GM12874 (cell line): Measurements from ENCODE around the gene CLP1.

Source experiments
- TF ChIP-seq, protein P1 (sequence below): IDR thresholded peaks from 2 replicates; pipeline ENCODE4 v1.5.1; 2011; ENCODE audit warnings: low read depth, mild to moderate bottlenecking, control low read depth, low read length, moderate library complexity; ENCODE audit not compliant: insufficient read depth

Gene CLP1

DNA sequence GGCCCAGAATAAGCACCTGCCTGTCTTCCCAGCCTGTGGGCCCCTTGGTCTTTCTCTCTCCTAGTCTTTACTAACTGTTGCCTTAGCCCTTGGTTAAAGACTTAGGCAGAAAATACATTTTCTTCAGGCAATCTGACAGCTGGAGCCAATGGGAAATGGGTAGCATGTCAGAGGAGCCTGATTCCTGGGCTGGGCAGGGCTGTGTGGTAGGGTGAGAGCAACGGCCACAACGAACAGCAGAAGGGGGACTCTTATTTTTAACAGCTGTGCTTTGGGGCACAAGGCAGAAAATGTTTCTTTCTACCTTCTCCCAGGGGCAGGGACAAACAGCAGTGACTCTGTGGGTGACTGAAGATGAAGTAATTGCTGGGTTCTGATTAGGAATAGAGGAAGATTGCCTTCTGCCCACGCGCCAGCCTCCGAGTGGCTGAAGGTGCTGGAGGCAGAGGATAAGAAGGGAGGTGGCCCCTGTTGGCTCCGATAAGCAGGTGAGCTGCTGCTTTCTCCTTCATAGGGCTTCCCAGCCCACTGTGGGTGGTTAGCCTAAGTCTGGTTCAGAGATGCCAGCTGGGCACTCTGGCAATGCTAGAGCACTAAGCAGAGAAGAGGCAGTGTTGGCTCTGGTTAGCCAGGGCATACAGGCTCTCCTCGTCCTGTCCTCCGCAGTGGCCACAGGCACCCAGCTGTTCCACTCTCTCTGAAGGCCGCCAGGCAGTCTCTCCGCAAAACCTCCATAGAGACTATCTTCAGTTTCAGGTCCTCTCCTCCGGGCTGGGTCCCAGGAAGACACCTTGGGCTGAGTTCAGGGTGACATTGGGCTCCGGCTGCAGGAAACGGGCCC is 9.4 kb upstream of the CLP1 start:
- TF ChIP-seq, protein P1, sequence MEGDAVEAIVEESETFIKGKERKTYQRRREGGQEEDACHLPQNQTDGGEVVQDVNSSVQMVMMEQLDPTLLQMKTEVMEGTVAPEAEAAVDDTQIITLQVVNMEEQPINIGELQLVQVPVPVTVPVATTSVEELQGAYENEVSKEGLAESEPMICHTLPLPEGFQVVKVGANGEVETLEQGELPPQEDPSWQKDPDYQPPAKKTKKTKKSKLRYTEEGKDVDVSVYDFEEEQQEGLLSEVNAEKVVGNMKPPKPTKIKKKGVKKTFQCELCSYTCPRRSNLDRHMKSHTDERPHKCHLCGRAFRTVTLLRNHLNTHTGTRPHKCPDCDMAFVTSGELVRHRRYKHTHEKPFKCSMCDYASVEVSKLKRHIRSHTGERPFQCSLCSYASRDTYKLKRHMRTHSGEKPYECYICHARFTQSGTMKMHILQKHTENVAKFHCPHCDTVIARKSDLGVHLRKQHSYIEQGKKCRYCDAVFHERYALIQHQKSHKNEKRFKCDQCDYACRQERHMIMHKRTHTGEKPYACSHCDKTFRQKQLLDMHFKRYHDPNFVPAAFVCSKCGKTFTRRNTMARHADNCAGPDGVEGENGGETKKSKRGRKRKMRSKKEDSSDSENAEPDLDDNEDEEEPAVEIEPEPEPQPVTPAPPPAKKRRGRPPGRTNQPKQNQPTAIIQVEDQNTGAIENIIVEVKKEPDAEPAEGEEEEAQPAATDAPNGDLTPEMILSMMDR, result no peak

DNA sequence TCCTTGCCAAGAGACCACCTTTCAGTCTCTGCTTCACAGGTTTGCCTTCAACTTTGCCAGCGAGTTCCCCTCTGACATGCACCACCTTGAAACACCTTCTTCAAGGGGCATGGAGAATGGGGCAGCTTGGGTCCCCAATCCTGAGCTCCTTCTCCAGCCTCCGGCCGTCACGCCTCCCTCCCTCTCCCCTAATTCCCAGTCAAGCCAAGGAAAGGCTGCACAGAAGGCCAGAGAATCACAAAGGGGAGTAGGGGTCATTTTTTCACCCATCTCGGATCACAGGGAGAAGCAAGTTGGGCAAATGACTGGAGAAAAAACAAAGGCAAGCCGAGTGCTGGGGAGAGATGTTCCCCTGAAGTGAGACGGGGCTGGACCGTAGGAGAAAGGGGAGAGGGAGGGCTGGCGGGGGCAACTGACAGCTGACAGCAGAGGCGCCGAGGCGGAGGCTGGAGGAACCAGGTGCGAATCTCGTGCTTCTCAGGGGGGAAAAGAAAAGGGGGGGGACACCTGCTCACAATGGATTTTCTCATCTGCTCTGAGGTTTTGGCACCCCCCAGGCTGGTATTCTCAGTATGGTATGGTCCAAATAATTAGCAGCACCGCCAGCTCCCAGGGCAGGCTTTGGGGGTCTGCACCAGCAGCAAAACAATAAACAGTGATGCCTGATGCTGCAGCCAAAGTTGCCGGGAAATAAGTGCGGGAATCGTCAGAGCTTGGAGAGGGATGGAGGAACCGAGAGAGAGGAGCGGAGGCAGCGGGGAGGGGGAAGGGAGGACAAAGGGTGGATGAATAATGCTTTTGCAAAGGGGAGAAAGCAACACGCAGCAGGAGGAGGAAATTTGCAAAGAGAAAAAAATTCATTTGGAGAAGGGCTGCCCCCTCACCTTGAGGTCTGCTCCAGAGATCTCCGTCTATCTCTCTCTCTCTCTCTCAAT is 8.5 kb upstream of the CLP1 start:
- TF ChIP-seq, protein P1, result no peak

DNA sequence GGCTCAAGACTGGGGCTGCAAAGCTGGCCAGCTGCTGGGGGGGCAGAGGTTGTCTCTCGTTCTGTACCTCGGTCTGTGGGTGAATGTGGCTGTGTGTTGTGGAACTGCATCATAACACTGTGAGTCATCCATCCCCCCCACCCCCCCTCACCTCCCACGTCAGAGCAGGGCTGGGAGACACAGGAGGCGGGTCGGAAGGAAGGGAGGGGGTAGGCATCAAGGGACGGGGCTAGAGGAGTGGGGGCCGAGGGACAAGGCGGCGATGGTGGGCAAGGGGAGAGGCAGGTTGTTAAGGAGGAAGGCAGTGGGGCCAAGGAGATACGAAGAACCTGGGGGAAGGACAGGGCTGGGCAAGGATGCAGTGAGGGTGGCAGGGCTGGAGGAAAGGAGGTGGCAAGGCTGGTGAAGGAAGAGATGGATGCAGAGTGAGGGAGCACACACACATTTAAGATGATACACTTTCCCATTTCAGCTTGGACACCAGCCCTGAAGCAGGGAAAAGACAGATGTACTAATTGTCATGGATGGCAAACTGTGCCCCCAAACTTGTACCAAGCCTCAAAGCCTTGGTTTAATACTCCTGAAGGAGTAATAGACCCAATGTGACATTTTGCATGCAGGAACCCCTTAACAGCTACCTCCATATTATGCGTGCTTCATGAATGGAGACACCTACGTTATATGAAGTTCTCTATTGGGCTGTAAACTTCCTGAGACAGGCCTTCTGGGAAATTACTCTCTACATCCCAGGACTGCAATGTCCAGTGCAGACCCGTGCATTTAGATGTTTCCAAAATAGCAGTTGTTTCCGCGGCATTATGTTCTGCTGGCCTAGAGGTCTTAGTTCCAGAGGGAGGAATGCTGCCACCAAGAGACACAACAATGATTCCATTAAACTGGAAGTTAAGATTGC is 7.5 kb upstream of the CLP1 start, which contains the start of gene YPEL4:
Gene YPEL4 (minus strand): TSS at position 87 of the 913 bp plus-strand sequence. CDS start 2,805 bp downstream, outside the sequence.
- TF ChIP-seq, protein P1, result no peak

DNA sequence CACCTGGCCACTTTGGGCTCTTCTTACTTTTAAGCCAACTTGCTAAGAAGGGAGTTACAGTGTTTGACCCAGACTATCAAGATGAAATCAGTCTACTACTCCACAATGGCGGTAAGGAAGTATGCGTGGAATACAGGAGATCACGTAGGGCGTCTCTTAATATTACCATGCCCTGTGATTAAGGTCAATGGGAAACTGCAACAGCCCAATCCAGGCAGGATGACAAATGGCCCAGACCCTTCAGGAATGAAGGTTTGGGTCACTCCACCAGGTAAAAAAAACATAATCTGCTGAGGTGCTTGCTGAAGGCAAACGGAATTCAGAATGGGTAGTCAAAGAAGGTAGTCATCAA is 6.8 kb upstream of the CLP1 start:
- TF ChIP-seq, protein P1, result no peak

DNA sequence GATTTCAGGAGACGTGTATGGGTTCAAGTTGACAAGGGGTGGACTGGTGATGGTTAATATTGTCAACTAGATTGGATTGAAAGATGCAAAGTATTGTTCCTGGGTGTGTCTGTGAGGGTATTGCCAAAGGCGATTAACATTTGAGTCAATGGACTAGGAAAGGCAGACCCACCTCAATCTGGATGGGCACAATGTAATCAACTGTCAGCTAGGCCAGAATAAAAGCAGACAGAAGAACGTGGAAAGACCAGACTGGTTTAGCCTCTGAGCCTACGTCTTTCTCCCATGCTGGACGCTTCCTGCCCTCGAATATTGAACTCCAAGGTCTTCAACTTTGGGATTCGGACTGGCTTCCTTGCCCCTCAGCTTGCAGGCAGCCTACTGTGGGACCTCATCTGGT is 6.2 kb upstream of the CLP1 start:
- TF ChIP-seq, protein P1, result no peak

DNA sequence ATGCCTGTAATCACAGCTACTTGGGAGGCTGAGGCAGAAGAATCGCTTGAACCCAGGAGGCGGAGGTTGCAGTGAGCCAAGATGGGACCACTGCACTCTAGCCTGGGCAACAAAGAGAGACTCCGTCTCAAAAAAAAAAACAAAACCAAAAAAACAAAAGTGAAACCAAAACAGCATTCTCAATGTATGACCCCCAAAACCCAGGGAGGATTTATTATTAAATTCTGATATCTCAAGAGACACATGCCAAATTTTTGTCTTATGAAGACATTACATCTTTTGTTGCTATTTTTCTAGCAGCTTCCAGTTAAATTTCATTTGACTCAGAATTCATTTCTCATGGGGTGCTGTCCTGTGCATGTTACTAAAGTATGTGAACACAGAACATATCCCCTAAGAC is 4.9 kb upstream of the CLP1 start:
- TF ChIP-seq, protein P1, result no peak
